ENCODE results near the gene IVL. TPM values are rescaled to one million over a fixed set of nuclear protein-coding genes. Genes with fewer than 3 reads are reported as not detected.

IVL gene
- total and polyA plus RNA-seq, 2 experiments from 2014 or later: not detected

DNA sequence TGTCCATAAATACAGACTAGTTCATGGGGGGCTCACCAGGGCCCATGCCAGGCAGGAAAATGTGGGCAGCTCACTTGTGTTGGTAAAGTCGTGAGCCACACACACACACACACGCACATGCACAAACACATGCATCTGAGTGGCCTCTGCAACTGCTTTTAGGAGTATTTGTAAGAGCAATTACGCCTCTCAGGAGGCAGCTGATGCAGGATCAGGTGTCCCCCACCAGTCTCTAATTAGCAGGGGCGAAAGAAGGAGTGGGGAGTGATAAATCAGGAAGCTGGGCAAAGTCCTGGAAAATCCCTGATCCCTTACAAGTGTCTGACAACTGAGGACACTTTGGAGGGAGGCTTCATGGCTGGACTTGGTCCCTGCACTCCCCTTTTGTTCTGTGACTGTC lies 5.7 kb upstream of the IVL start:
- 28% methylated on average over 4 of the region's 4 CpGs for WGBS (ENCODE audit: low lambda C conversion rate, missing lambda C conversion rate)

DNA sequence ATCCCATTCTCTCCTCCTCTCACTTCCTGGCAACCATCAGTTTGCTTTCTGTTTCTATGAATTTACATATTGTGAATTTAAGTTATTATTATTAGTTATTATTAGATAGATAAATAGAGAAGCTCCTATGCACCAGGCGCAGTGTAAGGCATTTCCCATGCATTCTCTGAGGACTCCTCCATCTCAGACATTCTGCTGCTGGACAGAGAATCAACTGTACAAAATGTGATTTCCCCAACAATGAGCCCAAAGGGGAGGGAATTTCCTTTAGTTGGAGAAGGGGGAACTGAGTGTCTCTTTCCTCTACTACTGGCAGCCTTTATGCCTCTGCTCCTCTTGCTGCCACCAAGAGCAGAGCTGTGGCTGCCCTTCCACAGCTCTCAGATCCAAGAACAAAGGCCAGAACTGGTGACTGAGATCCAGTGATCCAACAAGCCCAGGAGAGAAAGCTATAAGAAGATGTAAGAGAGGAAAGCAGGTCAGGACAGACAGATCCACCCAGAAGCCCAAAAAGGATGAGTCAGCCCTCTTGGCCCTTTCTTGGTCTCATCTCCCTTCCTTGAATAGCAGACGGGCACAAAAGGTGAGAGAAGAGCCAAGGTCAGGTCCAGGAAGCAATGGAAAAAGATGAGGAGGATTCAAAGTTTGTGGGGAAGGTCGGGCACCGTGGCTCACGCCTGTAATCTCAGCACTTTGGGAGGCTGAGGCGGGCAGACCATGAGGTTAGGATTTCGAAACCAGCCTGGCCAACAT lies 3.5 kb upstream of the IVL start:
- Histone ChIP-seq H4K20me1 (ENCODE audit: insufficient read depth, poor library complexity, severe bottlenecking) (no peaks in the 10 kb centered on the region), H2AFZ (no peak overlapping the region), H3K27me3 (no peaks in the 10 kb centered on the region), H3K27ac (no peak overlapping the region), H3K4me2 (no peak overlapping the region), H3K9me2 (replicated peaks; ENCODE audit: insufficient read depth) (no peaks in the 10 kb centered on the region), H3K9me3 (ENCODE audit: low read depth) (no peaks in the 10 kb centered on the region), H3K36me3 (replicated peaks; ENCODE audit: insufficient read depth, low read depth) (no peaks in the 10 kb centered on the region), H3K79me2 (no peaks in the 10 kb centered on the region), H3K4me3 (no peak overlapping the region), H3K4me1 (ENCODE audit: insufficient read depth) (no peaks in the 10 kb centered on the region)
- 53% methylated on average over 7 of the region's 7 CpGs for WGBS (ENCODE audit: low lambda C conversion rate, missing lambda C conversion rate)
- no peak for TF ChIP-seq EZH2 (IDR thresholded peaks at IDR 0.05; ENCODE audit: borderline replicate concordance)
- TF ChIP-seq EZH2phosphoT487 (IDR thresholded peaks at IDR 0.05; ENCODE audit: low read depth, severe bottlenecking, unreplicated experiment): no peak
- TF ChIP-seq, protein P1, sequence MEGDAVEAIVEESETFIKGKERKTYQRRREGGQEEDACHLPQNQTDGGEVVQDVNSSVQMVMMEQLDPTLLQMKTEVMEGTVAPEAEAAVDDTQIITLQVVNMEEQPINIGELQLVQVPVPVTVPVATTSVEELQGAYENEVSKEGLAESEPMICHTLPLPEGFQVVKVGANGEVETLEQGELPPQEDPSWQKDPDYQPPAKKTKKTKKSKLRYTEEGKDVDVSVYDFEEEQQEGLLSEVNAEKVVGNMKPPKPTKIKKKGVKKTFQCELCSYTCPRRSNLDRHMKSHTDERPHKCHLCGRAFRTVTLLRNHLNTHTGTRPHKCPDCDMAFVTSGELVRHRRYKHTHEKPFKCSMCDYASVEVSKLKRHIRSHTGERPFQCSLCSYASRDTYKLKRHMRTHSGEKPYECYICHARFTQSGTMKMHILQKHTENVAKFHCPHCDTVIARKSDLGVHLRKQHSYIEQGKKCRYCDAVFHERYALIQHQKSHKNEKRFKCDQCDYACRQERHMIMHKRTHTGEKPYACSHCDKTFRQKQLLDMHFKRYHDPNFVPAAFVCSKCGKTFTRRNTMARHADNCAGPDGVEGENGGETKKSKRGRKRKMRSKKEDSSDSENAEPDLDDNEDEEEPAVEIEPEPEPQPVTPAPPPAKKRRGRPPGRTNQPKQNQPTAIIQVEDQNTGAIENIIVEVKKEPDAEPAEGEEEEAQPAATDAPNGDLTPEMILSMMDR (IDR thresholded peaks at IDR 0.05; ENCODE audit: poor library complexity): no peak
- no peak for DNase-seq (ENCODE audit: low spot score)

More for the DNA sequence above, 5.7 kb upstream of the IVL start:
- Histone ChIP-seq H2AFZ (no peak overlapping the region), H3K9me3 (ENCODE audit: low read depth) (no peaks in the 10 kb centered on the region), H3K27me3 (no peaks in the 10 kb centered on the region), H3K9me2 (replicated peaks; ENCODE audit: insufficient read depth) (no peaks in the 10 kb centered on the region), H3K27ac (no peak overlapping the region), H4K20me1 (ENCODE audit: insufficient read depth, poor library complexity, severe bottlenecking) (no peaks in the 10 kb centered on the region), H3K36me3 (replicated peaks; ENCODE audit: insufficient read depth, low read depth) (no peaks in the 10 kb centered on the region), H3K4me1 (ENCODE audit: insufficient read depth) (no peaks in the 10 kb centered on the region), H3K4me3 (no peak overlapping the region), H3K4me2 (no peak overlapping the region), H3K79me2 (no peaks in the 10 kb centered on the region)
- no peak for DNase-seq (ENCODE audit: low spot score)
- TF ChIP-seq EZH2phosphoT487 (IDR thresholded peaks at IDR 0.05; ENCODE audit: low read depth, severe bottlenecking, unreplicated experiment): no peak
- TF ChIP-seq, protein P1 (IDR thresholded peaks at IDR 0.05; ENCODE audit: poor library complexity): no peak
- TF ChIP-seq EZH2 (IDR thresholded peaks at IDR 0.05; ENCODE audit: borderline replicate concordance): no peak

DNA sequence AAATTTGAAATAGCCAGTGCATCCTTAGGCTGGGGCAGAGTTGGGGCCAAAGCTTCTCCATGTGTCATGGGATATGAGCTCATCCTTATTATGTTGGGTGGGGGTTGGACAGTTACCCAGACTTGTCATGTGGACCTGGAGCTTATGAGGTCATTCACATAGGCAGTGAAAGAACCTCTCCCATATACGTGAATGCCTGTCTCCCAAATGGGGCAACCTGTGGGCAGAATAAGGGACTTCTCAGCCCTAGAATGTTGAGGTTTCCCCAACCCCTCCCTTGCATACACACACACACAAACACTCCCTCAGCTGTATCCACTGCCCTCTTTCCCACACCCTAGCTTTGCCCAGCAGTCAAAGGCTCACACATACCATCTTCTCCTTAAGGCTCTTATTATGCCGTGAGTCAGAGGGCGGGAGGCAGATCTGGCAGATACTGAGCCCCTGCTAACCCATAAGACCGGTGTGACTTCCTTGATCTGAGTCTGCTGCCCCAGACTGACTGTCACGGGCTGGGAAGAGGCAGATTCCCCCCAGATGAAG lies 2.3 kb upstream of the IVL start:
- Histone ChIP-seq H3K9me3 (ENCODE audit: low read depth) (no peaks in the 10 kb centered on the region), H3K4me2 (no peak overlapping the region), H3K27ac (no peak overlapping the region), H3K79me2 (no peaks in the 10 kb centered on the region), H2AFZ (no peak overlapping the region), H3K4me3 (no peak overlapping the region), H3K36me3 (replicated peaks; ENCODE audit: insufficient read depth, low read depth) (no peaks in the 10 kb centered on the region), H3K9me2 (replicated peaks; ENCODE audit: insufficient read depth) (no peaks in the 10 kb centered on the region), H3K27me3 (no peaks in the 10 kb centered on the region), H3K4me1 (ENCODE audit: insufficient read depth) (no peaks in the 10 kb centered on the region), H4K20me1 (ENCODE audit: insufficient read depth, poor library complexity, severe bottlenecking) (no peaks in the 10 kb centered on the region)
- TF ChIP-seq, protein P1 (IDR thresholded peaks at IDR 0.05; ENCODE audit: poor library complexity): no peak
- TF ChIP-seq EZH2phosphoT487 (IDR thresholded peaks at IDR 0.05; ENCODE audit: low read depth, severe bottlenecking, unreplicated experiment) (no peak), EZH2 (IDR thresholded peaks at IDR 0.05; ENCODE audit: borderline replicate concordance) (no peak)
- WGBS (ENCODE audit: low lambda C conversion rate, missing lambda C conversion rate): 53% methylated on average over 5 of the region's 5 CpGs
- DNase-seq (ENCODE audit: low spot score): no peak

Data from hepatocyte (in vitro differentiated cells).